Lung microvascular endothelial cell (primary cell): Measurements from ENCODE around the gene FAM131A. TPM values are rescaled to one million over a fixed set of nuclear protein-coding genes. Genes with fewer than 3 reads are reported as not detected.

ENCODE experiments used
- DNase-seq, 2 donors: peaks; one replicate each; pipeline versions ENCODE4 v3.0.0 to v3.0.0-alpha.2; 2010; ENCODE audit warnings: low read depth in 2 of 2
- total RNA-seq: library from RNA; depleted of rRNA; stranded (reverse); fragments of >200 nt; gene quantifications from 2 replicates; pipeline ENCODE4 v1.2.1, GENCODE V29; 2014

Gene FAM131A
- total RNA-seq, 1 donor from 2014 or later = 39.9 TPM

- DNase-seq = no peak
Observed at GRCh38 chr3:184389935-184390528, 52.6 kb downstream of the FAM131A start.

DNA sequence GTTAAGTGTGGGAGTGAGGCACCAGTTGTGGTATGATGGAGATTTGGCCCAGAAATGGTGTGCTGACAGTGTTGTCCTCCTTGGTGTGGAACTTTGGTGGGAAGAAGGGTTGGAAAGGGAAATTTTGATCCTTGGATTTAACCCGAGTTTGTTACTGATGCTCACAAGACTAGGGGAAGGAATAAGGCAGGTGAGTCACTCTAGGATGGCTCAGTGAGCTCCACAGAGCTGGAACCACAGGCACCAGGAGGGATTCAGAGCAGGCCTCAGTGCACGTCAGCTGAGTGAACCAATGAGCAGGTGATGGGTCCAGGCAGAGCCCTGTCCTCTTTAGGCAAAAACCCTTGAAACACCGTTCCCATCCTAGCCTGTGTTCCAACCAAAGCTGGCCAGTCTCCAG lies 53.9 kb downstream of the FAM131A start:
- no peak for DNase-seq

GRCh38 chr3:184395320-184395660 lies 57.9 kb downstream of the FAM131A start:
- DNase-seq = no peak

Other genes with a start within 250 kb of the FAM131A start
- not detected in 2 replicates for gene HTR3E, start 240.5 kb upstream of the FAM131A start, total RNA-seq
- gene EIF2B5, start 202.2 kb upstream of the FAM131A start, total RNA-seq = 25.9 and 34.3 TPM in 2 replicates
- 15.0 and 19.8 TPM in 2 replicates for gene DVL3, start 182.2 kb upstream of the FAM131A start, total RNA-seq
- gene AP2M1, start 162.7 kb upstream of the FAM131A start, total RNA-seq = 442 and 454 TPM in 2 replicates
- 42.7 and 57.5 TPM in 2 replicates for gene ABCF3, start 151.4 kb upstream of the FAM131A start, total RNA-seq
- gene VWA5B2, start 108.0 kb upstream of the FAM131A start, total RNA-seq = under 0.01 TPM in 1 of 2 replicates, not detected in the other
- gene ALG3, start 88.6 kb upstream of the FAM131A start, total RNA-seq = 15.5 and 20.4 TPM in 2 replicates
- gene EEF1AKMT4, start 87.9 kb upstream of the FAM131A start, total RNA-seq = 3.5 and 3.6 TPM in 2 replicates
- not detected in 2 replicates for gene CAMK2N2, start 76.0 kb upstream of the FAM131A start, total RNA-seq
- not detected in 2 replicates for gene ECE2, start 61.6 kb upstream of the FAM131A start, total RNA-seq
- gene PSMD2, start 38.4 kb upstream of the FAM131A start, total RNA-seq = 310 and 389 TPM in 2 replicates
- 200 and 237 TPM in 2 replicates for gene EIF4G1, start 23.0 kb upstream of the FAM131A start, total RNA-seq
- gene CLCN2, start 24.0 kb downstream of the FAM131A start, total RNA-seq = 1.5 and 1.8 TPM in 2 replicates
- gene POLR2H, start 24.1 kb downstream of the FAM131A start, total RNA-seq = 65.8 and 97.8 TPM in 2 replicates
- not detected in 2 replicates for gene THPO, start 40.6 kb downstream of the FAM131A start, total RNA-seq
- 0.20 and 0.22 TPM in 2 replicates for gene CHRD, start 42.5 kb downstream of the FAM131A start, total RNA-seq
- 0.22 and 0.60 TPM in 2 replicates for gene EPHB3, start 224.2 kb downstream of the FAM131A start, total RNA-seq